ENCODE results near the gene LCLAT1.

The LCLAT1 gene

GRCh38 chr2:30424231-30424630 lies 22.8 kb upstream of the LCLAT1 start:
- no peak for DNase-seq

- no peak for DNase-seq
These were observed 21.7 kb upstream of the LCLAT1 start for GRCh38 chr2:30425326-30425725.

GRCh38 chr2:30427606-30428347 lies 19.3 kb upstream of the LCLAT1 start:
- no peak for DNase-seq

DNA sequence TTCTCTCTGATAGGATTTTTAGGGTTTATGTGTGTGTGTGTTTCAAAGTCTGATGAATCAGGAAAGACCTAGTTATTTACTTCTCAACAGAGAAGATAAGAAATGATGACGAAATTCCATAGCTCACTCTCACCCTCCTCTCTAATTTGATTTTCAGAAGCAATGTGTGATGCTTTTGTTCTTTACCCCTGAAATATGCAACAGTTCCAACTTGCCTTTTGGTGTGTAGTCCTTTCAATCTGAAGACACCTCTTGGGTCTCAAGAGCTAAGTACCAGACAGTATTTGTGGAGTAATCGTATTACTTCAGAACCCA lies 18.7 kb upstream of the LCLAT1 start:
- DNase-seq: no peak

GRCh38 chr2:30428827-30429461 lies 18.1 kb upstream of the LCLAT1 start:
- no peak for DNase-seq

DNA sequence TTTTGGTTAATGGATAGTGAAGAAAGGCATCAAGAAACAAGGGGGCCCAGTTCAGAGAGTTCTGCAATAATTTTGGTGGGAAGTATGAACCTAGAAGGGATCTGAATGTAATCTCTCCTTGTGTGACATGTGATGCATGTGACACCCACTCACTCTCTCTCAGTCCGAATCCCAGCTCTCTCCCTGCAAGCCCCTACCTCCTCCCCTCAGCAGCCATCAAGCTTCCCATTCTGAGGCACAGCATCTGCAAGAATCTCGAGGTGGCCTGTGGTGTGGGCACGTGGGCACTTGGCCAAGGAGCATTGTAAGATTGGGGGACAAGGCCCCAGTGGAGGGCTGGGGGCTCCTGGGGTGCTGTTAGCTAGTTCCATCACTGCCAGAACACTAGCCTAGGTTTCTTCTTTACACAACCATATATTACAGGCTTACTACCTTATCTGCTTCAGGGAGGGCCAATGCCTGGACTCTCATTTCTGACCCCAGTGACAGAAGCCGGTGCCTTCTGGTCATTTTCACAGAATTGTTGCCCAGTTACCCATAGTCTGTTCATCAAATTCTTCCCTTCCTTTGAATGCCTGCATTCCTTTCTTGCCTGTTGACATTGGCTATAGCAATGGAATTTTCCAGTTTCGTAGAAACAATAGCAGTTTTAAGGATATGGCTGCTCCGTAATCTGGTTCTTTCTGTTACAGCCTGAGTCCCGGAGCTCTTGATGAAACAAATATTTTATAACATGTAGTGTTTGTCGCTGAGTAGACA lies 13.3 kb upstream of the LCLAT1 start:
- DNase-seq: no peak

DNA sequence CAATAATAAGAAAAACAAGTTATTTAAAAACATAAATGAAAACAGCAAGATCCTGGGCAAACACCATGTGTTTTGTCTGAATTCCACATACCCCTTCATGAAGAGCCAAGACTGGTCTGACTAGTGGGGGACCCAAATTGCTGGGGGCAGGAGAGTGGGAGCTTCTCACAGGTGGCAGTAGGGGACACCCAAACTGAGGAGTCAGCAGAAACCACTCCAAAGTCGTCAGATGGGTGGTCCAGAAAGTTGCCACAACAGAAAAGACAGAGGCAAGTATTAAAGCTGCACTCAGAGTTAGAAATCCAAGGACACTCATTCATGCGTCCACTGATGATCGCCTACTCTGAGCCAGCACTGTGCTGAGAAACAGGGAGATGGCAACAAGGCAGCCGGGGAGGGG lies 12.3 kb upstream of the LCLAT1 start:
- no peak for DNase-seq

DNA sequence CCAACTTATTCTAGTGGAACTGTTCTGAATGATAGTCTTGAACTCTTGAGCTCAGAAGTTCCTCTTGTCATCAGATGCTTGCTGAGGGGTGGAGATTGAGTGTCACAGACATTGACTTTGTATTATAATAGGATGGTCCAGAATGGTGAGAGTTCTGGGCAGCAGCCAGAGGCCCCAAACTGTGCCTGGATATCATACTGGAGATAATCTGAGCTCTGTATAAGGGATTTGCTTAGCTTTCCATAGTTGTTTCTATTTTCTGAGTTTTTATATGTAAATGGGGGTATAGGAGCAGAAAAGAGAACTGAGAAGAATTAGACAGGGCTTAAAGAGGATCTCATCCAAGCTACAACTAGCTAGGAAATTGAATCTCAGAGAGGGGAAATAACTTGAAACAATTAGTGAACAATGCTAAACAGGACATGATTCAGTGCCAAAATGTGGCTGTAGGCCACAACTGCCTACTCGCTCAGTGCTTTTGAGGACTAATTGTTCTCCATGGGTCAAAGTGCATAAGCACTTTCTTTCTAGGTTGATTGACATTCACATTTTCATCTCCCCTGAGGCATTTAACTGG lies 10.1 kb upstream of the LCLAT1 start:
- no peak for DNase-seq

DNA sequence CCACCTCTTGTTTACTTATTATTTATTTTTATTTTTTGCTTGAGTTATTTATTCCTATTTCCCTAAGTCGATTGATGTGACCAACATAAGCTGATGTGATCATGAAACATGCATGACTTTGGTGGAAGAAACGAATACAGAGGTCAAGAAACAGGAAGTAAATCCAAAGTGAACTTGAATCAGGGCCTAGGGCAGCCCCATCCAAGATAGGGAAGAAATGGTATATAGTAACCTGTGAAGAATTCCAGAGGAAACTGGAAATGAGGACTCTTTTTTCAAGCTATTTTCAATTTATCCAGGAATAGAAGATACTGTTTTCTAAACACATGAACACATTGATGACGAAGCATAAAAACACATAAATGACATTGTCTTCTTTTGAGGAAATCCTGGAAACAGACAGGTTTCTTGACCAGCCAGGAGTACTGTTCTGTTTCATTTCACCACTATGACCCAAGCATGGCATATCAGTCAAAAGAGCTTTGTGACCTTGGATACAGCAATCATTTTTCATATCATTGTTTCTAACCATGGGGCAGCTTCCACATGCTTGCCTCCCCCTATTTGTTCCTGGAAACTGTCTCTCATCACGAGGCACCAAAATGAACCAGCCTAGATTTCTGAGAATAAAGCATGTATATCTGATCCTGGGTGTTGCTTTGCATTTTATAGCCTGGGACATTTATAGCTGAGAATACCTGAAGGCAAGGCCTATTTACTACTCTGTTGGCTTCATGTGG lies 9.1 kb upstream of the LCLAT1 start:
- DNase-seq: no peak

GRCh38 chr2:30439296-30439695 lies 7.8 kb upstream of the LCLAT1 start:
- DNase-seq: no peak

GRCh38 chr2:30439879-30440278 lies 7.2 kb upstream of the LCLAT1 start:
- no peak for DNase-seq

GRCh38 chr2:30441023-30441422 lies 6.0 kb upstream of the LCLAT1 start:
- DNase-seq: no peak

DNA sequence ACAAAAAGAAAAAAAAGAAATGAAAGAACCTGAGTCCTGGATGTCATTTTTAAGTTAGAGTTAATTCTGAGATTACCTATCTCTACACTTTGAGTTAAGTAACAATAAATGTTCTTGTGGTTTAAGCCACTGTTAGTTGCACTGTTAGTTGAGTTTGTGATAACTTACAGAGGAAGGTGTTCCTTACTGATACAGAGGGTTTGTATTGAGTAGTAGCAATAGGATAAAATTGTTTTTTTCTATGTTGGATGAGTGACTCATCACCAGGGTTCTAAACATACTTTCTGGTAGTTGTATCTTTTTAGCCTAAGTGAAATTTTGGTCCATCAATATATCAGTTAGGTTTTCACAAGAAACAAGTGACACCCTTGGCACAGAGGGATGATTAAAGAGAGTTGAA lies 4.0 kb upstream of the LCLAT1 start:
- DNase-seq: no peak

GRCh38 chr2:30444273-30444672 lies 2.8 kb upstream of the LCLAT1 start:
- no peak for DNase-seq

DNA sequence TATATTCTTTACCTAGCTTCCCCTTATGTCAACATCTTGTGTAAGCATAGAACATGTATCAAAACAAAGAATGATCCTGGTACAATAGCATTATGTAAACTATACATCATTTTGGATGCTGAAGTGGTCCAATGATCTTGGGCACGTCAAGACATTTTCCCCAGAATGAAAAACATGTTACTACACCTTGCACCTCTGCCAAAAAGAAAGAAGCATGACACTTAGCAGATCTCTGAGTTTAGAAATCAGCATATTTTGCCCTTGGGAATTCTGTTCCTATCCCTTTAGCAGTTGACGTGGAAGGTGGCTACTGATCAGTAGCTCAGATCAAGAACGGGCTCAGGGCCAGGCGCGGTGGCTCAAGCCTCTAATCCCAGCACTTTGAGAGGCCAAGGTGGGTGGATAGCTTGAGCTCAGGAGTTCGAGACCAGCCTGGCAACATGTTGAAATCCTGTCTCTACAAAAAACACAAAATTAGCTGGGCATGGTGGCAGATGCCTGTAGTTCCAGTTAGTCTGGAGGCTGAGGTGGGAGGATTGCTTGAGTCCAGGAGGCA lies 1.7 kb upstream of the LCLAT1 start:
- no peak for DNase-seq

DNA sequence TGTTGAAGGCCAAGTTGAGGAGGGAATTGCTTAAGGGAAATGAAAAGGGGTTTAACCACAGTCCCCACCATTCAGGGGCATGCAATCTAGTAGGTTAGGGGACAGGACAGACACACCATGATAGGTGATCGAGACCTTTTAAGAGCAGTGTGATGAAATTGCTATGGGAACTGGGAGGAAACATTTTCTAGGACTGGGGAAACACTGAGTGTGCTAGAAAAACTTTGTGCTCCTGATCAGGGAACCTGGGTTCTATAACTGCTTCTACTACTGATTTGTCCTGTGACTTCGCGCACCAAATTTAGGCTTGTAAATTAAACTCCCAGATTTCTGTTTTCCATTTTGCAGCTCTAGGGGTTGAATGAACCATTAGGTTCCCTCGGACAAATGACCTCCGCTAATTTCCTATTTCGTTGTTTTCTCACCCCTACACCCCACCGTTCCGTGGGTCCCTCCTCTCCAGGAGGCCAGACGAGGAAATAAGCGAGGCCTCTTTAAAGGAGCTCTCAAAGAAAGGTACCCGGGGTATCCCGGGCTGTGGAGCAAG lies 371 bp upstream of the LCLAT1 start:
- DNase-seq: no peak

DNA sequence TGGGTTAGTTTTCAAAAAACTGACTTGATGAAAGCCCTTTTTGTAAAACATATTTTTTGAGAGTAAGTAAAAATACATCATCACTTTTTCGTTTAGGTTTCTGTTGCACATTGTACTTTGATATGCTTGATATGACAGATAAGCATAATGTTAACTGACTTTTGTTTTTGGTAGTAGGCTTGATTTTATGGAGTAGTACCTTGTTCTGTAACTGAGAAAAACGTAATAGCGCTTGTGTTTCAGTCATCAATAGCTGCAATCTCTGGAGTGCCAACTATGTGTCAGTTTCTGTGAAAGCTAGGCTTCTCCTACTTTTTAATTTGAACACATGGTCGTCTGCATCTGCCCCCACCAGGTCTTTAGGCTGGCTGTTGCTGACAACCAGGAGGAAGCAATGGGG lies 1.3 kb downstream of the LCLAT1 start:
- no peak for DNase-seq

DNA sequence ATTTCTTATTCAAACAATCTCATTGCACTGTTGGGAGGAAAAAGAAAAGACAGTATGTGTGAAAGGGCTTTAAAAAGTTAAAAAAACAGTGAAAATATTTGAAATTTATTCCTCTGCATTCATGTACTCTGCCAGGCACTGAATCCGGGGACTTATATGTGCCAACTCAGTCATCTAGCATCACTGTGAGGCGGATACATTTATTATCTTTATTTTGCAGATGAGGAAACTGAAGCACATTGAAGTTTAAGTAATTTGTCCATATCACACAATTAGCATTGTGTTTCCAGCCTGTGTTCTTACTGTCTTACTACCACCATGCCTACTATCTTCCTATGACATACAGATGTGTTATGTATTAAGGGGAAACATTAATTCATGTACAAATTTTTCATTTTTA lies 1.8 kb downstream of the LCLAT1 start:
- no peak for DNase-seq

DNA sequence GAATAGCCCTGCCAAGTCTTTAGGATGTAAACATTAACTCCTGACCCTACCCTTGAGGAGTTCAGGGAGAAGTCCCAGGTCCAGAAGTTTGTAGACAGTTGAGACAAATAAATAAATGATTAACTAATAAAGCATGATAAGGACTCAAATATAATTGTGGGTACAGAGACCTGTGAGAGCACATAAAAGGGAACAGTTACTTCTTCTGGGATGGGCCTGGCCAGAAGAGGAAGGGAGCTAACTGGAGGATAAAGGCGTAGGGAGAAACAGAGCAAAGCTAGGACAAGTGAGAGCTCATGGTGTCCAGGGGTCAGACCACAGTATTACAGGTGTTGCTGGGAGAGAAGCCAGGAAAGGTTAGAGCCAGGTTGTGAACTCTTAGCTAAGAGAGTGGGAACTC lies 3.0 kb downstream of the LCLAT1 start:
- DNase-seq: no peak

DNA sequence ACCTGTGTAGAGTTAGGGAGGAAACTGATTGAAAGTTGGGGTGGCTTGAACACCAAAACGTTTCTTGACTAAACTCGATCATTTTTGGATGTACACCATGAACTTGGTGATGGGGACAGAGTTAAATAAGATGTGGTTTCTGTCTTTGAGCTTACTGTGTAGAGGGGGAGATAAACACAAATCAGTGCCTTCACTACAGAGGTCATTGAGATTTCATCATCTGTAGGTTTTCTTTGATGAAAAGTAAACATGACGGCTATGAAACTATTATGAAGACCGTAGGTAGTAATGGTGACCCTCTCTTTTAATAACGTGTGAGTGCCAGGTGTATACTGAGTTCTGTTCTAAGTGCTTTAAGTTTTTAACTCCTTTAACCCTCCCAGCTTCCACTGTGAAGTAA lies 6.5 kb downstream of the LCLAT1 start:
- DNase-seq: no peak

DNA sequence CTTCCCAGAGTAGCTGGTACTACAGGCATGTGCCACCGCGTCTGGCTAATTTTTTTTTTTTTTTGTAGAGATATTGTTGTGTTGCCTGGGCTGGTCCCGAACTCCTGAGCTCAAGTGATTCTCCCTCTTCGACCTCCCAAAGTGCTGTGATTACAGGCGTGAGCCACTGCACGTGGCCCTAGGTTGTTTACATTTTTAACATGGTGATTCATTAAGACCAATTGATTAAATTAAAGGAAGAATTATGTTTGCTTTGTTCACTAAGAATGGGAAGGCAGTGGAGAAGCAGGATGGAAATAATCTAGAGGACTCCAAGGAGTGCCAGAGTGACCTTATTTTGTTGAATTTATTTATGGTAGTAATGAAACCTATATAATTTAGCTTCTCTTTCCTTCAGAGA lies 7.5 kb downstream of the LCLAT1 start:
- DNase-seq: no peak

DNA sequence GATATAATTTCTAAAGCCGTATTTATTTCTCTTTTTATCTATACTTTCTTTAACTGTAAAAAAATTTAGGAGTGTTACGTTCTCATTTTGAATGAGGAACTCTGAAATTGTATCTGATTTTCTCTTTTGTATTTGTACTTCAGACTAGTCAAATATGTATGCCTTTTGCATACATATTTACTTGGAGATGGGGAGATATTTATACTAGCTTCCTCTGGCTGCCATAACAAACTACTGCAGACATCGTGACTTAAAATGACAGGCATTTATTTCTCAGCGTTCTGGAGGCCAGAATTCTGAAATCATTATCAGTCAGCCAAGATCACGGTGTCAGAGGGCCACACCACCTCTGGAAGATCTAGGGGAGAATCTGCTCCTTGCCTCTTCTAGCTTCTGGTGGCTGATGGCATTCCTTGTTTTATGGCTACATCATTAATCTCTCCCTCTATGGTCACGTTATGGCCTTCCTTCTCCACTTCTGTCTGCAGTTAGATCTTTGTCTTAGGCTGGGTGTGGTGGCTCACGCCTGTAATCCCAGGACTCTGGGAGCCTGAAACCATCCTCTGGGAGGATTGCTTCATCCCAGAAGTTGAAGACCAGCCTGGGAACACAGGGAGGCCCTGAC lies 8.2 kb downstream of the LCLAT1 start:
- no peak for DNase-seq
